T-helper 22 cell (primary cell): ENCODE data around the gene TVP23C.

ENCODE experiments used
- DNase-seq: peaks from one replicate; pipeline ENCODE4 v3.0.0-alpha.2; 2020; ENCODE audit warnings: low read depth

Gene TVP23C

DNA sequence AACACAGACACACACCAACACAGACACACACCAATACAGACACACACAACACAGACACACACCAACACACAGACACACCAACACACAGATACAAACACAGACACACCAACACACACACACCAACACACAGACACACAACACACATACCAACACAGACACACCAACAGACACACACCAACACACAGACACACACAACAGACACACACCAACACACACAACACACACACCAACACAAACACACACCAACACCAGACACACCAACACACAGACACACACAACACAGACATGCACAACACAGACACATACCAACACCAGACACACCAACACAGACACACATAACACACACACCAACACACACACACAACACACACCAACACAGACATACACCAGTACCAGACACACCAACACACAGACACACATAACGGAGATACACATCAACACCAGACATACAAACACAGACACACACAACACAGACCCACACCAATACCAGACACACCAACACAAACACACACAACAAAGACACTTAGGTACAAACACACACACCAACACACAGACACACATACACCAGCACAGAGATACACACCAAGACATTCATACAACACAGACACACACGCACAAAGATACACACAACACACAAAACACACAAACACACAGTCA is 98.1 kb downstream of the TVP23C start:
- no peak for DNase-seq

DNA sequence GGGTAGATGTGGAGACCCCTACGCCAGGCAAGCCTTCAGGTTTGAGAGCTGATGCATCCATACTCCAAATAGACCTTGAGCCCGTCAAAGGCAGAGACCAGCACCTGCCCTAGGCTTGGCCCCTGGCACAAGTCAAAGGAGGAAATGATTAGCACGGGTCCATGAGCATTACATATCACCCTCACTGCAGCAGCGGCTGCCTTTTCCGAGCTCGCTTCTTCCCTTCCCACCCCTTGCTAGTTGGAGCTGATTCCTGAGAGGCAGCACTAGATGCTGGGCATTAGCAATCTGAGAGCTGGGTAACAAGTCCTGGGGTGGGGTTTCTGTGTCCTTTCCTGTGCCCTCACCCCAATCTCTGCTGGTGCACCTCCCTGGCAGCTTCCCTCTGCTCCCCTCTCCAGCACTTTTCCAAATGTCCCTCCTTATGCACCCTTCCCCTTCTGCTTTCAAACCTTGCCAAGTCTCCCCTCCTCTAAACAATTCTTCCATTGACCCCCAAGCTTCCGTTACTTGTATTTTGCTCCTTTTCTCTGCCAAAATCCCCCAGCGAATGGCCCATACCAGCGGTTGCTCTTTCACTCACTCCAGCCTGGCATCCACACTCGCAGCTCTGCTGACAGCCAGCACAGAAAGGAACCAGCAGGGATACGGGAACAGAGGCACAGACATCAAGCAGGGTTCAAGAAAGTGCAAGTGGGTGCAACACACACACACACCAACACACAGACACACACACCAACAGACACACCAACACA is 98.9 kb downstream of the TVP23C start:
- no peak for DNase-seq

DNA sequence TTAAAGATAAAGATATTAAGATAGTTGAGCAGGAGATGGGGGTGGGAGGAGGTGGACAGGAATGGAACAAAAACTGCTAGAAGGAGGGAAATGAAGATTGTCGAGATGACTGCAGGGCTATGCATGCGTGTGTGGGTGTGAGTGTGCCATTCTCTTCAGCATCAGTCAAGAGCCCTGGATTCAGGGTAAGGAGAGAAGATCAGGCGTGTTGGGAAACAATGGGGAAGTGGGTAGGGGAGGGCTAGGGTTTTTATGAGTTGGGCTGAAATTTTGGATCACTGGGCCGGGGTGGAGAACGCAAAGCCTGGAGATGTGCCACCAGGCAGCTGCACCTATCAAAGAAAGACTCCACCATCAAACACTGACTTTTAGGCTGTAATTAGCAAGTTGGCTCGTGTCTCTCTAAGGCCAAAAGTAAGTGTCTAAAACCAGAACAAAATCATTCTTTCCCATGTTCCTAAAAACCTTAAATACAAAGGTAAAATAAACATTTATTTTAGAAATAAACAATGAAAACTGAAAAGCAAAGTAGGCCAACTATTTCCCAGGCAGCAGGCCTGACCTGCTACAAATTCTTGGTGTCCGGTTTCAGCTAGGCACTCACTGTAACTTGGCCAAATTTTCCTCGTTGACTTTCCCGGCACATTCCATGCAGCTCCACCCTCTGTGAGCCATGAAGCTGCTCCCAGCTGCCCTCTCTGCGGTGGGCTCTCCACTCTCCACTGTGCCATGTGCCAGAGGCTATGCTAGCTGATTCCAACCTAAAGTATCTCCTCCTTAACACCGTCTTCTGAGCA is 100.1 kb downstream of the TVP23C start:
- DNase-seq = no peak

DNA sequence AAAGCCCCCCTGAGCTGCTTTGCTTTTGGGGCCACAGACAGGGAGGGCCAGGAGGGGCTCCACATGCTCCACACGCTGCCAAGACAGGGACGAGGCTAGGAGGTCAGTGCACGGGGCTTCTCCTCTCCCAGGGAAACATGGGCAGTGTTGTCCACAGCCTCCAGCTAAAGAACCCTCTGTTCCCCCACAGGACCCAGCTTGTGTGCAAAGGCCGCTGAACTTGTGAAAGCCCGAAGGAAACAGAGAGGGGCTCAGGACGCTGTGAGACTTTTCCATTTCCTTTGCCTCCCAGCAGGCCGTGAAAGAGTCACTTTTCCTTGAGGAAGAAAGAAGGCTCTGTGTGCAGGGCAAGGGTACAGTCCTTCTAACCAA is 105.6 kb downstream of the TVP23C start:
- DNase-seq = no peak

DNA sequence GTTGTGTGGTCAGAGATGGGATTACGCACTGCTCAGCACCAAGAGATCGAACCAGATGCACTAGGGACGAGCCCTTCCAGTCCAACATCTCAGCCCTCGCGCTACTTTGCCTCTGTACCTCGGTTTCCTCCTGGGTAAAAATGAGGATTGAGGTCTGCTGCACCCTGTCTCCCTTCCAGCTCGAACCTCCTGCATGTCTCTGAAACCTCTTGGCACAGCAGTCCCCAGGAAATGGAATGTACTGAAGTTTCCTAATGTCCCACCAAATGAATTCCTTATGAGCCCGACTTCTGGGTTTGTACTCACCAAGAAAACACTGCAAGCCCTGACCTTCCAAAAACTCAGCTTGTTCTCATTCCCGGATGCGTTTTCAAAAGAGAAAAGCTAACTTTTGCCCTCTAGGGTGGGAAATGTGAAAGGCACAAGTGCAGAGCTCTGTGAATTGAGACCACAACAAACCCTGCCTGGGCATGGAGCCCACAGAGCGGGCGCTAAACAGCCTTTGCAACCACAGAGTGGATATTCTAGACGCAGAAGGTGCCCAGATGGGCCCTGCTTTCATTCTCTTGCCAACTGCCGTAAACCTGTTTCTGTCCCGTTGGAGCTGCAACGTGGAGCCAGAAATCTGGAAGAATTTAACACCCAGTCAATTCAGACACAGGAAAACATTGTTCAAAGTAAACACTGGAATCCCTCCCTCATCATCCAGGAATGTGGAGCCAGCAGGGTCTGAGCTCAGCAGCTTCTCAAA is 106.1 kb downstream of the TVP23C start:
- DNase-seq = no peak

DNA sequence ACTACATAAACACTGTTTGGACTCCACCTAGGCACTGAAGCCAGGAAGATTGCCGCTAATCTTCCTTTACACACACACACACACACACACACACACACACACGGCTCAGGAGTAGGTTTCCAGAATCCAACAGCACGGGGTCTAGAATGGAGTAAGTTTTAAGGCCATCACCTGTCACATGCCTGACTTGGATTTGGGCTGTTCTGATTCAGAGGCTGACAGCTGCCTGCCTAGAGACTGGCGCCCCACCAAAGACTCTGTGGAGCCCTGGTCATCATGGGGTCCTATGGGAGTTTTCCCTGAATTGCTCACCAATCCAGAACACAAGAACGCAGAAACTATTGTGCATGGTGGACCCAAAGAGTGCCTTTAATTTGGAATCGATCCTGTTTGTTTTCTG is 106.8 kb downstream of the TVP23C start:
- DNase-seq = no peak

DNA sequence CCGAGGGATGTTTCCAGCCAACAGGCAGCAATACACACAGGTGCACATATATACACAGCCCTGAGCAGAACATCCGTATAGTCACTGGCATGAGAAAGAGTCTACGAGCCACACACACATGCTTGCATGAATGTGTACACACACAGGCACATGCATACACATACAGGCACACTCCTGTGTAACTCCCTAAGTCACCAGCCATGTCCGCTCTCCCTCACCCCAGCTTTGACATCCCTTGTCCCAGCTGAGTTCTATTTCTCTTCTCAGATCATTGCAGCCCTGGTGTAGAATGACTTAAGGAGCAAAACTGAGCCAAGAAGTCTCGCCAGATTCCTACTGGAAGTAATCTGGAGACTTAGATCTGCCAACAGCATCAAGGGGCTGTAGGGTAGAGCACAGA is 108.9 kb downstream of the TVP23C start:
- no peak for DNase-seq

DNA sequence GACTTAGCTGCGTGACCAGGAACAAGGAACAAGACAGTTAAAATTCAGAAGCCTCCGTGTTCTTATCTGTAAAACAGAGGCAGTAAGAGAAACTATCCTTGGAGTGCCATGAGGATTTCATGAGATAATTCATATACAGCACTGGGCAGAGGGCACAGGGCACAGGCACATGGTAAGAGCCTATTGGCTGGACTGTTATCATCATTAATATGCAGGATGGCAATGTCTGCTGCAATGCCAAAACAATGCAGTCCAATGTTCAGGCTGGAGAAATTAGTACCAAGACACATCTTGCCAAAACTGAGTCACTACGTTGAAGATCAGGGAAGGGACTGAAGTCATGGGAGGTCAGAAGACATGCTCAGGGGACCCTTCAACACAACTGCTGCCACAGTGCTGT is 109.5 kb downstream of the TVP23C start:
- no peak for DNase-seq

DNA sequence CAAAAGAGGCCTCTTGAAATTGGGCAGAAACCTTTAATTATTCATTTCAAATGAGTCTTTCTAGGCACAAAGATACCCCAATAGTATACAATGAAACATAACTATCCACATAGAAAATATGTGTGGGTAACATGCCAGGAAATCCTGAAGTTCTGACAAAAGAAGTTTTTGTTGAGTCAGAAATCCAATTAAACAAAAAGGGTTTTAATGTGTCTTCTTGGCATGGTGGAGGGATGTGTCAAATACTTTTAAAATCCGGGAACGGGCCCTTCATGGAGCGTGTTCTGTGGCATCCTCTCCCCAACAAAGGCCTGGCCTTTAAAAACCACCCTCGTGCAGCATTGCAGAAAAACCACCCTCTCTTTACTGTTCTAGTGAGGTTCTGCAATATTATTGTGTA is 110.0 kb downstream of the TVP23C start:
- DNase-seq = no peak

DNA sequence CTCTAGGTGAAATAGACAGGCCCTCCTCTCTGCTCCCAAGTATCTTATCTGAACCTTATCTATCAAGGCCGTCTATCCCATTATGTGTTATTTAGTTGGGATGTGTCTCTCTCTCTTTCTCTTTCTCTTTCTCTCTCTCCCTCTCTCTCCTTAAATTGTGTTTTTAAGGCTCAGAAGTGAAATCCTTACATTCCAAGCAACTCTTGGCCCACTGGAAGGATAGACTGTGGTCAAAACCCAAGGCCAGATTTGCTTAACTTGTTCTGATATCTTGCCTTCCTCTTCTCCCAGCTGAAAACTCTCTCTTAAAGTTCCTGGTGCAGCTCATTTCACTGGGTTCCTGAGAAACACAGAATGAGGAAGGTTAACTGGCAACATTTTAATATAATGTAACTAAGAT is 110.5 kb downstream of the TVP23C start:
- no peak for DNase-seq
